Midbrain (tissue), 1 donor: ENCODE measurements around the gene AP2M1.
"Not testable (repeated sequence)": the region's sequence is repeated elsewhere in the genome, so short reads cannot be mapped to it uniquely, and the experiment has no call there.

ENCODE experiments used
- DNase-seq: peaks from one replicate; lab custom pipeline; 2025; lab: John Stamatoyannopoulos, UW

The AP2M1 gene

DNA sequence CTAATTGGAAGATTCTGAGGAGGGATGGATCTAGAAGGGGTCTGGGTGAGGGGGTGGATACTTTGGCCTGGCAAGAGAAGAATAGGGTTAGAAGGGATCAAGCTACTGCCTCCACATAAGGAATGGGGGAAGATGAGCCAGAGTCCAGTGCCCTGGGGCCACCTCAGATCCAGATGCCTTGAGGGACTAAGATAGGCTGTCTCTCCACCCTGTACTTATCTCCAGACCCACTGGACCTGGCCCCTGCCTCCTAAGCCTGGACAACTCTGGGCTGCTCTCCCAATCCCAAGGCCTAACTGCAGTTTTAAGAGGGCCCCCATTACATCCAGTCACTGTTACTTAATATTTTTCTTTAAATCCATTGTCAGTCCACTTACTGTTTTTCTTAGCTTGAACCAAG is 17.4 kb upstream of the AP2M1 start:
- no peak for DNase-seq

DNA sequence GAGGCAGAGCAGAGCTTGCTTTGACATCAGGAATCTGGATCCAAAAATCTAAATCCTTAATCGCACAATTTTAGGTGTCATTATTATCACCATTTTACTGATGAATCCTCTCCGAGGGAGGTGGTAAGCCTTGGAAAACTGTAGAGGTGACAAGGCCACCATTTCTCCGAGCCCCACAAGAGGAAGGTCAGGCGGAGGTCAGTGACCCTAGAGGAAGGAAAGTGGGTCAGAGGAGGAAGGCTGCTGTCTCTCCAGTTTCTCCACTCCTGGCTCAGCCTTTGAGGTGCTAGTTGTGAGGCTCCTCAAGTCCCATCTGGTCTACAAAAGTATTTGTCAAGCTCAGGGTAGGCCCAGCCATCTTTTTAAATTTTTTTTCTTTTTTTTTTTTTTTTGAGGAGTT is 16.3 kb upstream of the AP2M1 start:
- DNase-seq = no peak

DNA sequence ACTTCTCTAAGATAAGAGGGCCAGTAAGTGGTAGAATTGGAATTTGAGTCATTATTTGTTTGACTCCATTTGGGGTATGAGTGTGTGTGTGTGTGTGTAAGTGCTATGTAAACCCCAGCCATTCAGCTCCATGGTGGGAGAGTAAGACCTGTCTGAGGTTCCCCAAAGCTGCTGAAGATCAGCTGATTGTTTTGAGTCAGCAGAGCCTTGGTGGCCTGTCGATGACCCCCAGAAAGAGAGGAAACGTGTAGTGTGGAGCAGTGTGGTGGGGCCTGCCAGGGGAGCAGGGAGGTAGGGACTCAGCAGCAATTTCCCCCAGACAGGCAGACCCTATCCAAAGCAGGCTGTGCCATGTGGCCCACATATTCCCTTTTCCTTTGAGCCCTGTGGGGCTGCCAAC is 14.2 kb upstream of the AP2M1 start:
- DNase-seq = no peak

DNA sequence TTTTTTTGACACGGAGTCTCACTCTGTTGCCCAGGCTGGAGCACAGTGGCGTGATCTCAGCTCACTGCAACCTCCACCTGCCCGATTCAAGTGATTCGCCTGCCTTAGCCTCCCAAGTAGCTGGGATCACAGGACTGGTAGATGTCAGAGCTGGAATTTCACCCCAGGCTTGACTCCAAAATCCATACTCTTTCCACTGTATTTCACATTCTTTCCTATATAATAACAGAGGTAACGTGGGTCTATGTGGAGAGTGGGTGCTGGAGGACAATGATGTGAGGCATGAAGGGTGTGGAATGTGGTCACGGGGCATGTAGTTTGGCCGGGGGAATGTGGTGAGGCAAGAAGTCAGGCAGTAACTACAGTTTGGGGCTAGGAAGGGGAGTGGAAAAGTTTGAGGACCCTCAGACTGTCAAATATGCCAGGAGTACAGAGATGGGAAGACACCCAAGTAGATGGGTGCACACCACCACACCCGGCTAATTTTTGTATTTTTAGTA is 12.0 kb upstream of the AP2M1 start:
- not testable (repeated sequence) for DNase-seq

- no peak for DNase-seq
Measured at GRCh38 chr3:184164648-184165330, 9.9 kb upstream of the AP2M1 start.

DNA sequence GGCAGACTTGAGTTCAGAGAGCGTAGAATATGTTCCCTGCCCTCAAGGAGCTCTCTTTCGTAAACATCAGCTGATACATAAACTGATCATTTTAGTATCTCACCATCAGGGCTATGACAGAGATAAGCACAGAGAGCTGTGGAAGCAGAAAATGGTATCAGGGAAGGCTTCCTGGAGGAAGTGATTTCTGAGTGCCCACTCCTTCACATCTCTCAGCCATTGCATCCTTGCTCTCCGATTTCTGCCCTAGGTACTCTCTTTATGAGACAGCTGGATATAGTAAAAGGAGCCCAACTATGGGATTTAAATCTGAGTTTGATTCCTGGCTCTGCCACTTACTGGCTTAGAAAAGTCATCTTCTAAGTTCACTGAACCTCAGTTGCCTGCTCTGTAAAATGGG is 9.1 kb upstream of the AP2M1 start:
- no peak for DNase-seq

DNA sequence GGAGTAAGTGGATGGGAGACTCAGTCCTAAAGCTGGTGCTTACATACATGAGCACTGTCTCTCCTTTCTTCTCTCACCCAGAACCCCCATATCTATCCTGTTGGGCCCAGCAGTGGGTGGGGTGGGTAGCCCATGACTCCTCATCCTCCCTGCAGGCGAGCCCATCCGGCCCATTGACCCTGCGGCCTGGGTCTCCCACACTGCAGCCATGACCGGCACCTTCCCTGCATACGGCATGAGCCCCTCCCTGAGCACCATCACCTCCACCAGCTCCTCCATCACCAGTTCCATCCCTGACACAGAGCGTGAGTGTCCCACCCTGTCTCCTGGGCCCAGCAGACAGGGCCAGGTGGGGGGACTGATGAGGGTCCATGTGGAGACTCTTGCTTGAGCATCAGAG is 8.0 kb upstream of the AP2M1 start:
- no peak for DNase-seq

DNA sequence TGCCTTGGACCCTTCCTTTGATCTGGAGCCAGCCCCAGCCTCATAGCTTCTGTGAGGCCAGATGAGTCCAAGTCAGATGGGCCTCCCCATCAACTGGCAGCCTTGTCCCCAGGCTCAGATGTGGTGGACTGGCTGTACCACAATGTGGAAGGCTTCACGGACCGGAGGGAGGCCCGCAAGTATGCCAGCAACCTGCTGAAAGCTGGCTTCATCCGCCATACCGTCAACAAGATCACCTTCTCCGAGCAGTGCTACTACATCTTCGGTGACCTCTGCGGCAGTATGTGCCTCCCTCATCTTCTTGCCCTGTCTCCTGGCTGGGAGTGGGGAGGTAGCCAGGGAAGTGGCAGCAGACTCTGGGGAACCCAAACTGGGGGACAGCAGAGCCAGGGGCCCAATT is 6.9 kb upstream of the AP2M1 start:
- DNase-seq = no peak

DNA sequence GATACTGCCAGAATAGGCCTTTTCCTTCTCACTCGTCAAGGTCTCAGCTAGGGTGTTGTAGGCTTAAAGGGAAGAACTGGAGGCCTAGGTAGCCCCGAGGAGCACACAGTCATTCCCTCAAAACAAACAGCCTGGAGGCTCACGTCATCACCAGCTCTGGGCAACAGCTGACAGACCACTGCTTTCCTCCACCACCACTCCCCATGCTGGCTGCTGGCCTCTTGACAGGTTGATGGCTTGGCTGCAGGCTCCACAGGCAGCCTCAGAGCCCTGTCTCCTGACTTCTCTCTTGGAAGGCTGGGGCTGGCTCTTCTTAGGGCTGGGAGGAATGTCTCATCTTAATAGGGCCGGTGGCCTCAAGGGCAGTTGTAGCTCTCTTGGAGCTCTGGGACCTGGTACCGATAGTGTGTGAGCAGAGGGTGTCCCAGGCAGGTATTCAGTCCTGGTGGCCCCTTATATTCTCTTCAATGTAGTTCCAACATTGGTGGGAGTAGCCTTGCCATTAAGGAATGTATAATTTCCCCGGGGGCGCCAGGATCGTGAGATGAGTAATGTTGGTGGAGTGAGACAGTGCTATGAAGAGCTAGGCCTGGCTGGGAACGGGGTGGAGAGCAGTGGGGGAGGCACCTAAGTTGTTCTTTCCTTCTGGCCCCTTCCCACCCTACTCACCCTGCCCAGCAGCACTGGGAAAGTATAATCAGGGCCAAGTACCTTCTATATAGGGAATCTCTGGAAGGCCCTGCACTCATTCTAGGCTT is 6.1 kb upstream of the AP2M1 start:
- DNase-seq = no peak

- no peak for DNase-seq
Measured at GRCh38 chr3:184169896-184170875, 4.5 kb upstream of the AP2M1 start.

DNA sequence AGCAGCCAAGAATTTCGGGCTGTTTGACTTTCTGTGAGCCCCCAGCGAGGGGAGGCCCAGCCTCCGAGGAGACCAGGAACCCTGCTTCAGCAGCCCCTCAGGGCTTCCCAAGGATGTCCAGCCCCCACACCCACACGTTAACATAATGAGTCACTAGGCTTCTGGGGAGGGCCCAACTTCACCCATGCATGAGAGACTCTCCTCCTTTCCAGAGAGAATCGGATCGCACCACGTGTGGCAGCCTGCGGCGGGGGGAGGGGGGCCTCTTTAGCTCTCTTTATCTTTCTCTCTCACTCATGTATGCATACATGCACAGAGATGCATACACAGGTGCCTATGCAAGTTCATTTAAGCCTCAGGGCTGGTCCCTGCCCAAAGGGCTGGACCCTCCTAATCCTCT is 3.1 kb upstream of the AP2M1 start:
- no peak for DNase-seq

DNA sequence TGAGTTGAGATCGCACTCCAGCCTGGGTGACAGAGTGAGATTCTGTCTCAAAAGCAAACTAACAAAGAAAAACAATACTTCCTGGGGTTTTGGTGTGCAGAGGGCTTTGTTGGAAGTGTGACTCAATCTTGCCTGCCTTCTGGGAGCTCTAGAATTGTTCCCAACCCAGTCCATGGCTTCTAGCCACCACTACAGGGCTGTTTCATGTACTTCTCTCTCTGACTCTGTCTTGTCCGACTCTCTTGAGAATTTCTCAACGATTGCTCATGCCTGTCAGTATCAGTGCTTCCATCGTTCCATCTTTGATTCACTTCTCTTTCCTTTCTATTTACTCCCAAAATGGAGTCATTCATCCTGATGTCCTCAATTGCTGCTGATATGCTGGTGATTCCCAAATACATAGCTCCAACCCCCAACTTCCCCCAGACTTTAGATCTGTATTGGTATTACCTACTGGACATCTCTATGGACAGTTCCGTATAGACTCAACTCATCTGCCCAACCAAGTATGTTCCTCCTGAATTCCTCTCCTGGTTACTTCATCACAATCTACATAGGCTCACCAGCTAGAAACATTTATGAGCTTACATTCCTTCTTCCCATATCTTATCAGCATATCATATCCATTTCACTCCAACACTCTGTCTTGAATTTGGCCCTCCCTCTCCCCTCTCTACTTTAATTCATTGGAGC is 1.8 kb upstream of the AP2M1 start:
- no peak for DNase-seq

GRCh38 chr3:184173374-184173722 is 1.3 kb upstream of the AP2M1 start:
- DNase-seq = no peak

GRCh38 chr3:184174284-184174645 is 390 bp upstream of the AP2M1 start:
- no peak for DNase-seq

DNA sequence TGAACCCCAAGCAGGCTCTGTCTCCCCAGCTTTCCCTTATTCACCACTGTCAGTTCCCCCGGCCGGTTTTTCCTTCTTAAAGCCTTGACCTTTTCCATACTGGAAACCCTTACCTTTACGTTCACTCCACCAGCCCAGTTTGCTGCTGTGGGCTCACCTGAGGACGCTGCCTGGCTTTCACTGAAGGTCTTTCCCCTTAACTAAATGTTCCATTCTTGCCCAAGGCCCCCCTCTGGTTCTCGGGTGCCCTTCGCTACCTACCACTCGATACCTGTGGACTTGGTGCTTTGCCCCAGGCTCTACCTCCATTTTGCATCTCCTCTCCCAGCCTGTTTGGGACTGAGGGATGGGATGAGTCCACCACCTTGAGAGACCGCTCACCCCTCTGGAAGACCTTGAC is 851 bp downstream of the AP2M1 start:
- no peak for DNase-seq

DNA sequence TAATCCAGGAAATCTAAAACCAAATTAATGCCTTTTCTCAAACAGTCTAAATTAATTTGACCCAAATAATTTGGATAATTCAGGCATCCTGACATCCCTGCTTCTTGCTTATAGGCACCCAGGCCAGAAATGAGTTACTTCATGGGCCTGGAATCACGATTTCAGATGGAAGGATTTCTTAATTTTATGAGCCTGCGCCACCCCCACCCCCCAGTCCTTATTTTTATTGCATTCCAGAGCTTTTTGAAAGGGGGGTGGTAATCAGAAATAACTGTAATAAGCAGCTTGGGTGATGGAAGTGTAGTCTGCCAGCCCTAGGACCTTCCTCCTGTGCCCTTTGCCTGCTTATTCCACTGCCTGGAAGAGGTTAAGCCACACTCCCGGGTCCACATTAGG is 1.3 kb downstream of the AP2M1 start:
- no peak for DNase-seq

- DNase-seq = no peak
Measured at GRCh38 chr3:184176377-184177330, 2.0 kb downstream of the AP2M1 start.

DNA sequence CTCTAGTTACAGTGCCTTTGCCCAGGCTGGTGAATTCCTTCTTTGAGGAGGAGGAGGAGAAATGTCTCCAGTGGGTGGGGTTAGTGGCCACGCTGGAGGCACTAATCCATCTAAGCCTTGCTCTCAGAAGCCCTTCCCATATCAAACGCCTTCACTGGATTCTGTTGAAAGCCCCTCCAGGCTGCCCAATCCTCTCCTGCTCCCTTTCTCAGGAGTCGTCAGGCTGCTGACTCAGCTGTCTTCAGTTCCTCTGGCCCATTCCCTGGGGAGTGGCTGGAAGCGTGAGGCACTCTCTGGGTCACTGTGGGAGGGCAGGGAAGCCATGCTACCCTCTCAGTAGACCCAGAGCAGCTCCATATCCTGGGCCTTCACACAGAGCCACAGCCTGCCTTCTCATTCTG is 2.7 kb downstream of the AP2M1 start:
- no peak for DNase-seq

- no peak for DNase-seq
Measured at GRCh38 chr3:184177767-184178306, 3.2 kb downstream of the AP2M1 start.

DNA sequence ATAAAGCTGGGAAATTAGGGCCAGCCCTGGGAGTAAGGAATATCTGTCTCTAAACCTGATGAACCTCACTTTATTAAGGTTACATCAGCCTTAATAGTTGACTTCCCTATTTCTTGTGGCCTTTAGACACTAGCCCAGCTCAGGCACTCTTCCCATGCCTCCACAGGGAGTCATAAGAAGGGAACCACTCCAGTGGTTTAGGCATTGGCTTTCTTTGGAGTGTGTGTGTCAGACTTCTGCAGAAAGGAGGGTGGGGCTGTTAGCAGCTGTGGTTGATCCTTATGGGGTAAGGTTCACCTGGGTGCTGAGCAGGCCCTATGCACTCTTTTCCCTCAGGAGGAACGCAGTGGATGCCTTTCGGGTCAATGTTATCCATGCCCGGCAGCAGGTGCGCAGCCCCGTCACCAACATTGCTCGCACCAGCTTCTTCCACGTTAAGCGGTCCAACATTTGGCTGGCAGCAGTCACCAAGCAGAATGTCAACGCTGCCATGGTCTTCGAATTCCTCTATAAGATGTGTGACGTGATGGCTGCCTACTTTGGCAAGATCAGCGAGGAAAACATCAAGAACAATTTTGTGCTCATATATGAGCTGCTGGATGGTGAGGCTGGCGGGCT is 4.0 kb downstream of the AP2M1 start:
- DNase-seq = no peak
